SIG-M5 treated with dmso at 0.1 percent for 504 hours (cell line): Measurements from ENCODE around the gene KLHDC8A.

ENCODE experiments used
- DNase-seq: peaks from one replicate; lab custom pipeline; 2025; ENCODE audit not compliant: unreplicated experiment; lab: John Stamatoyannopoulos, UW

KLHDC8A gene

DNA sequence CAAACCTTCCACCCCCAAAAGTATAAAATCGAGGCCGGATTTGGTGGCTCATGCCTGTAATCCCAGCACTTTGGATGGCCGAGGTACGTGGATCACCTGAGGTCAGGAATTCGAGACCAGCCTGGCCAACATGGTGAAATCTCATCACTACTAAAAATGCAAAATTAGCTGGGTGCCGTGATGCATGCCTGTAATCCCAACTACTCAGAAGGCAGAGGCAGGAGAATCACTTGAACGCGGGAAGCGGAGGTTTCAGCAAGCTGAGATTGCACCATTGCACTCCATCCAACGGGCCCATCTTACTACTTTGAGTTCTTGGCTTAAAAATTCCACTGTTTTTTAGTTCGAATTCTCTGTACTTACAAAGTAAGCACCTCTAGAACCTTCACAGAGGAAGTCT is 11.0 kb downstream of the KLHDC8A start:
- no peak for DNase-seq

- no peak for DNase-seq
Observed at GRCh38 chr1:205344066-205344928, 12.4 kb downstream of the KLHDC8A start.

DNA sequence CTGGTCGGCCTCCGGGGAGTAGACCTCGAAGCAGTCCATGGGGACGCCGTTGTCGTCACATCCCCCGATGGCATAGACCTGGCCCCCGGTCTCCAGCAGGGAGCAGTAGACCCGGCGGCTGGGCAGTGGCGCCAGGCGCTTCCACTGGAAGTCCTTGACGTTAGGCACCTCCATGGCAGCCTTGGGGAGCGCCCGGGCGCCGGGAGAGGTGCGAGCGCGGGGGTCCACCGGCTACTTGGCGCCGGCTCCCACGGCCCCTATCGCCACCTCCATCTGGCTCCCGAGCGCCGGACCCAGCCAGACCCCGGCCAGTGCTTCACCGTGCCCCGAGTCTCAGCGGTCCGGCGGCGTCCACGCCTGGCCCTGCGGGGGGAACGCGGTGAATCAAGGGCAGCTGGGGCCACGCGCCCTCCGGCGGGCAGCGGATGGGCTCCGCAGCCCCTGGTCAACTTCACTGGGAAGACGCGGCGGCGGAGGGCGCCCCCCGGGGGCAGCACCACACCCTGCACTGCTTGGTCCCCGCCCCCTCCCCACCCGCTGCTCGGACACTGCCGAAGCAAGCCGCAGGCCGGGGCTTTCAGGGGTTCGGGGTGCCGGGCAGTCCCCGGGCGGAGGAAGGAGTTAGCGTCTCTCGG is 13.2 kb downstream of the KLHDC8A start:
- DNase-seq = no peak

GRCh38 chr1:205342986-205343385 is 13.7 kb downstream of the KLHDC8A start:
- DNase-seq = no peak

DNA sequence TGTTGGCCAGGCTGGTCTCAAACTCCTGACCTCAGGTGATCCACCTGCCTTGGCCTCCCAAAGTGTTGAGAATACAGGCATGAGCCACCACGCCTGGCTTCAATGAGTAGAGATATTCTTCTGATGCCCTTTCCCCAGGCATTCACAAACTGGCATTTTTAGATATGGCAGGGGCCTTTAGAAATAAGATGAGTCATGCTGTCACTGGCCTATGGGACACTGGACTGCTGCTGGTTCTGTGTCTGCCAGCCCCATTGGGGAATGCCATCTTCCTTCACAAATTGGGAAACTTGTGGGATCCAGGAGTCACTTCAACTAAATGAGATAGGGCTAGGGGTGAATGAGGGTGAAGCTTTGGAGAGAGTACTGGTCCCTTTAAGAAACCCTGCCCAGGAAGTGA is 16.0 kb downstream of the KLHDC8A start:
- no peak for DNase-seq

GRCh38 chr1:205339717-205340116 is 17.0 kb downstream of the KLHDC8A start:
- DNase-seq = no peak

DNA sequence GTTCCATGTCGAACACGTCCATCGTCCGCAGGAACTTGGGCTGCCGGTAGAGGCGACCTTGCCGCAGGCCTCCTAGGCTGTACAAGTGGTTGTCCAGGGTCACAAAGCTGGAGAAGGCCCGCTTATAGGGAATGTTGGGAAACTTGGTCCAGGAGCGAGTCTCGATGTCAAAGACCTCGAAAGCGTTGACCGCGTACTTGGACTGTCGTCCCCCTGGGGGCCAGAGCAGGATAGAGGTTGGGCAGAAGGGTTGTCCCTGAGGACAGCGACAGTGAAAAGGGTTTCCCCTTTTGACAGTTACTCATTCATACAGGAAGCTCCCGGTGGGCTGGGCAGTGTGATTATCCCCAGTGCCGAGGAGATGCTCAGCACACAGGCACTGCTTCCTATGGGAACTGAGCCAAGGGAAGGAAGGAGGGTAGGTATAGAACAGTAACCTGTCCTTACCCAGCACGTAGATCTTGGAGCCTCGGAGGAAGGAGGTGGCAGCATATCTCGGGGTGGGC is 17.5 kb downstream of the KLHDC8A start:
- no peak for DNase-seq

DNA sequence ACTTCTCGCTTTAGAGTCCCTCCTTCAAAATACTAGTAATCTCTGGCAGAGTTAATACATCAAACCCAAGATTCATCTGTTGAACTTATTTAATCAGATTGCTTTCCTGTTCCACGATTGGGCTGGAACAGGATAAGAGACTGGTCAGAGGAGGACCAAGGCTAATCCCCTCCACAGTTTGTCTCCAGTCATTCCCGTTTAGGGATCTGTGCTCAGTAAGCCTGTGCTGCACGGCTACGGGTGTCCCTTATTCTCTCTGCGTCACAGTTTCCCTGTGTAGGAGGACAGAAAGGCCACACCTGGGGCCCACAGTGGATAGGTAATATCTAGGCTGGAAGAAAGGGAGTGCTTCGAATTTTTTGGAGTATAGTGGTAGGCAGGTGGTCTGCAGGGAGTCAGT is 18.7 kb downstream of the KLHDC8A start:
- DNase-seq = no peak

- no peak for DNase-seq
Observed at GRCh38 chr1:205337481-205337880, 19.2 kb downstream of the KLHDC8A start.

GRCh38 chr1:205335692-205336091 is 21.0 kb downstream of the KLHDC8A start:
- DNase-seq = peak; percentile 70

- no peak for DNase-seq
Observed at GRCh38 chr1:205332015-205332791, 24.5 kb downstream of the KLHDC8A start.

GRCh38 chr1:205330150-205330549 is 26.6 kb downstream of the KLHDC8A start:
- no peak for DNase-seq

DNA sequence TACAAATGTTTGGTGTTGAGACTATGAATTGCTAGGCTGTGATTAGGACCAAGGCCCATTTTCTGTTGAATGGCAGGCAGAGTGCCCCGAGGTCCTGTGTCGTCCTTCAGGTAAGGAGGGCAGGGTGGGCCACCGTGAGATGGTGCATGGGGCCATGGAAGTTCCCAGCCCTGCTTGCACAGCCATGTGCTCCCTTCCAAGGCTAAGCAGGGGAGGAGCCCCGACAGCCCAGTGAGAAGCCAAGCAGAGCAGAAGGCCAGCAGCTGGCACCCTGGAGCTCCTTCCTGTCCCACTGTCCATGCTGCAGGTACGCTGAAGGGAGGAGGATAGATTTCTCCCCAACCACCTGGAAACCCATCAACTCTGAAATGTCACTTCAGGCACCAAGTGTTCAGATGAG is 27.0 kb downstream of the KLHDC8A start:
- DNase-seq = no peak

- no peak for DNase-seq
Observed at GRCh38 chr1:205328476-205328875, 28.2 kb downstream of the KLHDC8A start.

DNA sequence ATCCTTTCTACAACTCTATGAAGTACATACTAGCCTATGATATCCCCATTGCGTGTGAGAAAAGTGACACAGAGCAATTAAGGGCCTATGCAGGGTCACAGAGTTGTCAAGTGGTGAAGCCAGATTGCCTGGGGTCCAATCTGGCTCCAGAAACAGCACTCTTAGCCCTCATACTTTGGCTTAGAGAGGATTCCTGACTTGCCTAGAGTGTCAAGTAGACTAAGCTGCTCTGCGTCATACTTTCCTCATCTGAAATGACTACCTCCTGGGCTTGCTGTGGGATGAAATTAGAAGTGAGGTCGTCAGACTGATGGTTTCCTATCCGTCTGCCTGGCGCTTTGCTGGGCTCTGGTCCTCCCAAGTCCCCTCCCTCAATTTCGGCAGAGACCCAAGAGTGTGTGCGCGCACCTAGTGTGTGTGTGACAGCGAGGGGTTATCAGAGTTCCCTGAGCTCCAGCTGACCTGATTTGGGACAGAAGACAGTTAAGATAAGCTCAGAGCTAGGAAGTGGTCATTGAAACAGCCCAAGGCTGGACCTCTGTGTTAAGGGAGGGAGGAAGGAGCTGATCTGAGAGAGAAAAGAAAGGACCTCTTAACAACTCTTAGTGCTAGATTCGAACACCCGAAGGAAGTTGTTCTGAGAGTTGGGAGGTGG is 29.8 kb downstream of the KLHDC8A start:
- DNase-seq = no peak

DNA sequence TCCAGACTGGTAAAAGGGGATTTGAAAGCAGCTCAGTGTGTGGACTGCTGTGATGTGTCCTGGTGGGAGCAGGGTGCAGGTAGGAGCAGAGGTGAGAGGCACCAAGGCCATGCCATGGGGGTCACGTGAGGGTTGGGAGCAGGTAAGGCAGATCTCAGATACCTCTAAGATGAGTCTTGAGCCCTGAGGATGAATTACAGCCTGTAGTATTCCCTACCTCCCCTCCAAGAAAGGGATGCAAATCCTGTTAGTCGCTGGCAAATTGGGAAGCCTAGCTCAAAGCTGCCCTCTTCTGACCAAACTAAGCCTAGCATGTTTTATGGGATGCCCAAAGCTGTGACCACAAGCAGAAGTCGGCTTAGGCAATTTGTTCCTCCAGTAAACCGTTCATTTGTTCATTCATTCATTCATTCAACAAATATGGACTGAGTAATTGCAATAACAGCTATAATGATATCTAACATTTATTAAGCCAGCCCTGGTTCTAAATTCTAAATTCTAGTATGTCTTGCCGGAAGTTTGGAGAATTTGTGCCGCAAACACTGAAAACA is 31.3 kb downstream of the KLHDC8A start:
- peak; percentile 62 for DNase-seq

DNA sequence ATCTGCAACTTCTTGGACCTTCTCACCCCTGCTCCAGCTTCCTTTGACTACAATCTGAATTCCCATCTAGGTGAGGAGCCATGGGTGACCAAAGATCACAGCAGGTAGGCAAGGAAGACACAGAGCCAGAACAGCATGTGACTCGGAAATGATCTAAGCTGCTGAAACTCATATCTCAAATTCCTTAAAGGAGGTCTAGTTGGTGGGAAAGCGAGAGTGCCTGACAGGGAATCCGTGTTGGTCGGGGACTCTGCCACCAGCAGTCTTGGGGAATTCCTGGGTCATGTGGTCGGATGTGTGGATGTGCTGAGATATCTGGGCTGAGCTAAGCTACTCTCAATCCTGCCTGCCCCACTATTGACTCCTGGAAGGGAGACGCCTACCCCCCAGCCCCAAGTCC is 31.9 kb downstream of the KLHDC8A start:
- no peak for DNase-seq

GRCh38 chr1:205323794-205324193 is 32.9 kb downstream of the KLHDC8A start:
- DNase-seq = no peak

DNA sequence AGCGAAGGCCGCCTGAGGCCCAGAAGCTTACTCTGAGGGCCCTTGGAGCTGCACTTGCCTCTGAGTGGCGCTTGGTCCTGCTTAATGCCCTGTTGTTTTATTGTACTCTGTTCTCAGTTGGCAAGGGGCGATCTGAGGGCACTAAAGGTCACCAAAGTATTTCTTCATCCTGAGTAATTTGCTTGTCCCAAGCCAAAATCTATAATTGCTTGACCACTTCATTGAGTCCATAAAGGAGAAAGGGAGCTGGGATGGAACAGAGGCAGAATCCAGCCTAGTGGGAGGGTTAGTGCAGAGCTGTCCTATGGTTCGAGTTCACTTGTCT is 34.8 kb downstream of the KLHDC8A start:
- DNase-seq = no peak

- peak; percentile 52 for DNase-seq
Observed at GRCh38 chr1:205321162-205321958, 35.4 kb downstream of the KLHDC8A start, which contains the start of gene NUAK2. Gene NUAK2 (minus strand): TSS chr1:205321745. CDS start chr1:205321628, 117 bp downstream.
